HG03159 (cell line): ENCODE measurements around the gene FAM181B.
A peak's percentile ranks its signal among the peaks of the same experiment; 100 is the strongest.

Experiments used
- ATAC-seq: cut with Tn5 transposase; IDR thresholded peaks from one replicate; pipeline ENCODE4 v1.9.1; 2021; ENCODE audit warnings: mild to moderate bottlenecking, moderate library complexity; ENCODE audit not compliant: unreplicated experiment

Gene FAM181B

GRCh38 chr11:82686211-82686610 lies 47.5 kb downstream of the FAM181B start:
- ATAC-seq: no peak

GRCh38 chr11:82683029-82683428 lies 50.6 kb downstream of the FAM181B start:
- ATAC-seq: no peak

- ATAC-seq: peak; percentile 80
Observed at GRCh38 chr11:82682003-82682751, 51.5 kb downstream of the FAM181B start.

- ATAC-seq: no peak
Observed at GRCh38 chr11:82680252-82680651, 53.4 kb downstream of the FAM181B start.
